ENCODE results near the gene EMC6. TPM values are rescaled to one million over a fixed set of nuclear protein-coding genes. Genes with fewer than 3 reads are reported as not detected.

The EMC6 gene
- polyA plus RNA-seq, 1 donor (not counting 4 experiments of a cell fraction or from before 2014, with no cell fraction given): 35.4 TPM

GRCh38 chr17:3688852-3689261, 20.2 kb downstream of the EMC6 start:
- dilution Hi-C loops (cut with MboI; ENCODE audit: extremely low pct_ligation_motif_present, low sequenced_read_pairs): no loop called here
- FAIRE-seq (no peak), DNase-seq (ENCODE audit: low read depth, low spot score) (no peak)
- Histone ChIP-seq H2AFZ (ENCODE audit: control insufficient read depth, low read length) (no peak overlapping the region), H3K27ac (ENCODE audit: control insufficient read depth, insufficient read depth, low read length) (no peak overlapping the region), H3K4me2 (ENCODE audit: control insufficient read depth, extremely low read depth, insufficient read depth, low read depth, low read length) (no peak overlapping the region), H3K4me1 (ENCODE audit: control insufficient read depth, extremely low read depth, insufficient read depth, low read length) (no peaks in the 10 kb centered on the region), H3K9ac (ENCODE audit: control insufficient read depth, extremely low read depth, insufficient read depth, low read length) (no peak overlapping the region), H3K4me3 (ENCODE audit: control insufficient read depth in 2 of 3, extremely low read depth in 1 of 3, insufficient read depth in 2 of 3, low read depth in 1 of 3, low read length in 3 of 3) (no peak overlapping the region), H3K27me3 (ENCODE audit: control insufficient read depth, extremely low read depth, insufficient read depth, low read length) (peaks cover 17% of the 10 kb centered on the region), H4K20me1 (ENCODE audit: control insufficient read depth, extremely low read depth, insufficient read depth, low read length) (no peaks in the 10 kb centered on the region), H3K9me1 (ENCODE audit: control insufficient read depth, extremely low read depth, insufficient read depth, low read length) (no peaks in the 10 kb centered on the region), H3K9me3 (ENCODE audit: control insufficient read depth, low read depth, low read length) (no peaks in the 10 kb centered on the region), H3K36me3 (ENCODE audit: control insufficient read depth in 2 of 2, extremely low read depth in 1 of 2, insufficient read depth in 2 of 2, low read length in 2 of 2) (no peaks in the 10 kb centered on the region), H3K79me2 (ENCODE audit: control insufficient read depth, insufficient read depth, low read length) (no peaks in the 10 kb centered on the region)
- TF ChIP-seq EZH2 (IDR thresholded peaks at IDR 0.05; ENCODE audit: low read length) (no peak), CTCF (optimal IDR thresholded peaks at IDR 0.05 in 1 of 3, IDR thresholded peaks at IDR 0.05 in 1 of 3, conservative IDR thresholded peaks at IDR 0.05 in 1 of 3; ENCODE audit: extremely low read depth in 1 of 3, insufficient read depth in 2 of 3, low read length in 3 of 3) (no peak)

- H3K36me3 ChIP-seq (ENCODE audit: control insufficient read depth in 2 of 2, extremely low read depth in 1 of 2, insufficient read depth in 2 of 2, low read length in 2 of 2): no peaks in the 10 kb centered on the region
- no peak for DNase-seq (ENCODE audit: low read depth, low spot score)
- dilution Hi-C loops (cut with MboI; ENCODE audit: extremely low pct_ligation_motif_present, low sequenced_read_pairs): no loop called here
- H3K9me3 ChIP-seq (ENCODE audit: control insufficient read depth, low read depth, low read length): no peaks in the 10 kb centered on the region
- no peak overlapping the region for H3K27ac ChIP-seq (ENCODE audit: control insufficient read depth, insufficient read depth, low read length)
- H3K27me3 ChIP-seq (ENCODE audit: control insufficient read depth, extremely low read depth, insufficient read depth, low read length): peaks cover 20% of the 10 kb centered on the region
- H3K9ac ChIP-seq (ENCODE audit: control insufficient read depth, extremely low read depth, insufficient read depth, low read length): no peak overlapping the region
- H4K20me1 ChIP-seq (ENCODE audit: control insufficient read depth, extremely low read depth, insufficient read depth, low read length): no peaks in the 10 kb centered on the region
- no peak overlapping the region for H3K4me3 ChIP-seq (ENCODE audit: control insufficient read depth in 2 of 3, extremely low read depth in 1 of 3, insufficient read depth in 2 of 3, low read depth in 1 of 3, low read length in 3 of 3)
- no peak overlapping the region for H2AFZ ChIP-seq (ENCODE audit: control insufficient read depth, low read length)
- H3K4me2 ChIP-seq (ENCODE audit: control insufficient read depth, extremely low read depth, insufficient read depth, low read depth, low read length): no peak overlapping the region
- TF ChIP-seq EZH2 (IDR thresholded peaks at IDR 0.05; ENCODE audit: low read length) (no peak), CTCF (optimal IDR thresholded peaks at IDR 0.05 in 1 of 3, IDR thresholded peaks at IDR 0.05 in 1 of 3, conservative IDR thresholded peaks at IDR 0.05 in 1 of 3; ENCODE audit: extremely low read depth in 1 of 3, insufficient read depth in 2 of 3, low read length in 3 of 3) (no peak)
- no peaks in the 10 kb centered on the region for H3K4me1 ChIP-seq (ENCODE audit: control insufficient read depth, extremely low read depth, insufficient read depth, low read length)
- FAIRE-seq: no peak
- H3K79me2 ChIP-seq (ENCODE audit: control insufficient read depth, insufficient read depth, low read length): no peaks in the 10 kb centered on the region
- no peaks in the 10 kb centered on the region for H3K9me1 ChIP-seq (ENCODE audit: control insufficient read depth, extremely low read depth, insufficient read depth, low read length)
Measured at GRCh38 chr17:3689262-3690093, 20.9 kb downstream of the EMC6 start.

All from keratinocyte (primary cell).